Measurements from ENCODE around the gene RGS10.
"Not testable (repeated sequence)": the region's sequence is repeated elsewhere in the genome, so short reads cannot be mapped to it uniquely, and the experiment has no call there.

Gene RGS10

GRCh38 chr10:119538632-119539358, 3.7 kb downstream of the RGS10 start:
- peak; percentile 43 for DNase-seq

GRCh38 chr10:119537953-119538630, 4.4 kb downstream of the RGS10 start:
- DNase-seq: no peak

DNA sequence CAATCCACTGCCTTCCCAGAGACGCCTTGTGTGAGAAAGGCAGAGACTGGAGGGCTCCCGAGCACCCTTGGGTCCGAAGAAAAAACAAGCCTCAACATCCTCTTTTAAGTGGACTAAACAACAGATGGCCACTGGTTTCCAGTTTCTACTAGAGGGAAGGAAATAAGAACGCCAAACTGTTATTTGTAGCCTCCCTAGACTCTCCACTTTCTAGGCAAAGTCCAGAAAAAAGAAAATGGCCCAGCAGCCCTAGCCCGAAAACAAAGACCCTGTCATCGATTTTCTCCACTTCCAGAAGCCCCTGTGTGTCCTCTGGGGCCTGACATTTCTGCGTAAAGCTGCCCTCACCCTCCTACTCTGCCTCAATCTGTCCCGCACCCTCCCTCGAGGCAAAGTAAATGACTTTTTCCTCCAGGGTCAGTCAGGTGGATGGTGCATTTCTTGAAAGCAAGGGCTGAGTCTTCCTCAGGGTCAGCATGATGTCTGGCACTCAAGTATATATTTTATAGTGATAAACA, 6.0 kb downstream of the RGS10 start:
- DNase-seq: no peak

DNA sequence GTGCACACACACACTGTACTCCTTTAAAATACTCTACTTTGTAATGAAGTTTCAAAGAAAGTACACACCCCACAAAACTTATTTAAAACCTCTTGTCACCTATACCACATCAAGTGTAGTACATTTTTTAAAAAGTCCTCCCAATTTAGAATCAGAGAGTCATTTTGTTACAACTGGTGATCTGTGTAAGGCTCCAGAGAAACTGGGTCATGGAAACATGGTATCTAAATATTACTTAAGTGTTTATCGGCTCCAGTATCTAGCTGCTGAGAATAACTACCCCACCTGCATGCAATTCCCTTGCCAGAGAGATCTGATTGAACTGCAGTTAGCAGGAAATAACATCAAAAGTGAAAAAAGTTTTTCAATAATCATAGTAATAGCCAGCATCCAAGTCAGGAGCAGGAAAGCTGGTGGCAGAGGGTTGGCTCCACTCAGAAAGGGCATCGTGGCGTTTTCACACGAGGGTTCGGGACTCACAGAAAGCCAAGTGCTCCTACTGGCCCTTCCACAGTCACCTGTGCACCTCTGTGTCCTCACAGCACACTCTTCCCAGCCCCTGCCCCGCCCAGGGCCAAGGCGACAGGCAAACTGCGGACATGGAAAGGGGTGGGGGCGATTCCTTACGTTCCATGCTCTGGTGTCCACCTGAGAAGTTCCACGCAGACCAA, 6.5 kb downstream of the RGS10 start:
- DNase-seq: no peak

- no peak for DNase-seq
These were observed 7.2 kb downstream of the RGS10 start for GRCh38 chr10:119535305-119535704.

GRCh38 chr10:119533473-119533872, 9.0 kb downstream of the RGS10 start:
- DNase-seq: no peak

GRCh38 chr10:119532791-119533190, 9.7 kb downstream of the RGS10 start:
- DNase-seq: not testable (repeated sequence)

DNA sequence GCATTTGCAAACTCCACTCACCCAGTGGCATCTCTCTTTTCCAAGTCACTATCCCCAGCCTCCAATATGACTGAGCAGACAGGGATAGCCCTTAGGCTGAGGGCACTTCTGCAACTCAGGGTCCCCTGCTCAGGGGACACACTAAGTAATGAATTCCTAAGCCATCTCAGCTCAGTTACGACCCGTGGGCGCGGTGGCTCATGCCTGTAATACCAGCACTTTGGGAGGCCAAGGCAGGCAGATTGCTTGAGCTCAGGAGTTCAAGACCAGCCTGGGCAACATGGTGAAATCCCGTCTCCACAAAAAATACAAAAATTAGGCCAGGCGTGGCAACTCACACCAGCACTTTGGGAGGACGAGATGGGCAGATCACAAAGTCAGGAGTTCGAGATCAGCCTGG, 10.3 kb downstream of the RGS10 start:
- DNase-seq: not testable (repeated sequence)

DNA sequence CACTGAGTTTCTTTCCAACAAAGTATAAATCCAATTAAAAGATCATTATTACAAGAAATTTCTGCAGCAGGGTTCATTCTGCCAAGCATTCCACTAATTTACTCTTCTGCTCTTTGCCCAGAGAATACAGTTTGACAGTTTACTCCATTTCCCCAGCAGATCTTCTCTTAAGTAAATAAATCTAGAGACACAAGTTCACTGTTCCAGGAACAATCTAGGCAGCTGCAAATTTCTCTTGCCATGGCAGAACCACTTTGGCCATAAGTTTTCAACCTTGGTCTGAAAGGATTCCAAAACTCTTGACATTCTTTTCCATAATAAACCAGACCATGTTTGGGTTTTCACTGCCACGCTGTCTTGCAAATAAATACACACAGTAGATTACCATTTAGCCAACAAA, 11.5 kb downstream of the RGS10 start:
- DNase-seq: no peak

DNA sequence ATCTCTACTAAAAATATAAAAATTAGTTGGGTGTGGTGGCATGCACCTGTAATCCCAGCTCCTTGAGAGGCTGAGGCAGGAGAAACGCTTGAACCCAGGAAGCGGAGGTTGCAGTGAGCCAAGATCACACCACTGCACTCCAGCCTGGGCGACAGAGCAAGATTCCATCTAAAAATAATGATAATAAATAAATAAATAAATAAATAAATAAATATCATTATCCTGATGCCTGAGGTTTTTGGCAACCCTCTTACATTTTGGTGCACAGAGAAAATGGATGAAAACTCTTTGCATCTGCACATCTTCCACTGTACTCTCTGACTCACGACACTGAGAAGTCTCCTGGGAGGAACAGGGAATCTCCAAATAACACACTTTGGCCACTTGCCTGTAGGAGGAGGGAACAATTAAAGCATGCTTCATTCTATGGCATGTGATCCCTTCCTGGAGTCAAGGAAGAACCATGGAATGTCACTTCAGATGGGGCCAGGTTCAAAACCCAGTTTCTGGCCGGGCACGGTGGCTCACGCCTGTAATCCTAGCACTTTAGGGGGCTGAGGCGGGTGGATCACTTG, 13.8 kb downstream of the RGS10 start:
- not testable (repeated sequence) for DNase-seq

DNA sequence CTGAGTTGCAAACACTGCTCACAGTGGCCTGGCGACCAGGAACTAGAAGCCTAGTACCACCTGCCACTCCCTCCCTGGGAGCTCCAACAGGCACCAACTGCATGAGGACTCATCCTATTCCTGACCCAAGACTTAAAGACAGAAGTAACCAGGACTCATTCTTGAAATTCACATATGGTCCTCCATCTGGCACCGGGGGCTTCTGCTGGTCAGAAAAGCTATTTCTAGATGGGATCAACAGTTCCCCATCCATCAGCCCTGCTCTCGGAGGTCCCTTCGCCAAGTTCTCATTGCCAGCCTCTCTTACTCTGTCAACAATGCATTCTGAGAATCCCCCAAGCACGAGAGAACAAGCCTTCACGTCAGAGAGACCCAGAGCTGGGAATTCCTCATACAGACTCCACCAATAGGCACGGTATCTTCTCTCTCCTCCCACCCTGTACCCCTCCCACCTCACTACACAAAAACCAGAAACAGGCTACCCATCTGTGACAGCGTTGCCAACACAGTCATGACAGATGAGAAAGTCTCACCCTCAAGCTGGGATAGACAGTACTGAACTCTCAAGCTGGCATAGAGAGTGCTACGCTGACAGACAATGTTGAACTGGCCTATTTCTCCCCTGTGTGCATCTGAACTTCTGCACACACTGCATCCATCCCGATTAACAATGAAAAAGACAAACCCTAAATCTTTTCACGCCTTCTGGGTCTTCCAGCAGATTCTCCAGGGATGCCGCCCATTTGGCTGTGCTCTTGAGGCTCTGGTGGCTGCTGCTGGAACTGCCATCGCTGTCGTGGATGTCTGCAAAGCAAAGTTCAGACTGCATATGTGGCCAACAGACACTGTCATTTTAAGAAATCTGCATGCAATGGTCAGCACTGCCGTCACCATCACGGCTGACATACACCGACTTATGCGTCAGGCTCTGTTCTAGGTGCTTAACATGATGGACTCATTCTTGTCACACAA, 15.6 kb downstream of the RGS10 start:
- DNase-seq: no peak

DNA sequence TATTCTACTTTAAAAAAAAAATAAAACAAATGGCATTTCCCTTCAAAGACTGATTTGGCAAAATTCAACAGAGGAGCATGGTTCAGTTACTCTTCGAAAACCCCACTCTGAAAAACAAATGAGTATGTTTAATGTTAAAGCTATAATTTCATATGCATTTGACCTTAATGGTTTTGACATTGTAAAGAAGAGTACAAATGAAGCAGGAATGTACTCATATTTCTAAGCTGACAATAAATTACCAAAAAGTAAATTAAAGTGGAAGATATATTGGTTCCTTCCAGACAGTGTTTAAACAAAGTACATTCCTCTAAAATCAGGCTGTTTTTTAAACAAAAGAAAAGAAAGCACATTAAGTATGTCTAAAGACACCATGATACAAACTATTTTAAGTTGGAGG, 16.4 kb downstream of the RGS10 start:
- no peak for DNase-seq

DNA sequence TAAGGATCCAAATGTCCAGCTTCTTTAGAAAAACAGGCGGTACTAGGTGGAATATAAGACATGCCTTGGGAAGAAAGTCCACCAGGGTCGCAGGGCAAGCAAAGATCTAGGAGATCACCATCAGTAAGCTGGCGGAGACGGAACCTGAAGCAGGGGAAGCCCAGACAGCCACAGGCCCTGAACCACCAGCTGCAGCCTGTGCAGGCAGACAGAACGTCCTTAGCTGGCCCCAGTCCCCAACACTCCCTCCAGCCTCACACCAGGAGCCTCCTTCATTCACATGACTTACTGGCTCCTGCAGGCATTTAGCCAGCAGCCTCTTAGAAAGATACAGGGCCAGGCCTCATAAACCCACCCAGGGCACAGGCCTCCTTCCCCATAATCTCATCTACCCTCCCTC, 17.4 kb downstream of the RGS10 start:
- no peak for DNase-seq

GRCh38 chr10:119524720-119525070, 17.8 kb downstream of the RGS10 start:
- no peak for DNase-seq

DNA sequence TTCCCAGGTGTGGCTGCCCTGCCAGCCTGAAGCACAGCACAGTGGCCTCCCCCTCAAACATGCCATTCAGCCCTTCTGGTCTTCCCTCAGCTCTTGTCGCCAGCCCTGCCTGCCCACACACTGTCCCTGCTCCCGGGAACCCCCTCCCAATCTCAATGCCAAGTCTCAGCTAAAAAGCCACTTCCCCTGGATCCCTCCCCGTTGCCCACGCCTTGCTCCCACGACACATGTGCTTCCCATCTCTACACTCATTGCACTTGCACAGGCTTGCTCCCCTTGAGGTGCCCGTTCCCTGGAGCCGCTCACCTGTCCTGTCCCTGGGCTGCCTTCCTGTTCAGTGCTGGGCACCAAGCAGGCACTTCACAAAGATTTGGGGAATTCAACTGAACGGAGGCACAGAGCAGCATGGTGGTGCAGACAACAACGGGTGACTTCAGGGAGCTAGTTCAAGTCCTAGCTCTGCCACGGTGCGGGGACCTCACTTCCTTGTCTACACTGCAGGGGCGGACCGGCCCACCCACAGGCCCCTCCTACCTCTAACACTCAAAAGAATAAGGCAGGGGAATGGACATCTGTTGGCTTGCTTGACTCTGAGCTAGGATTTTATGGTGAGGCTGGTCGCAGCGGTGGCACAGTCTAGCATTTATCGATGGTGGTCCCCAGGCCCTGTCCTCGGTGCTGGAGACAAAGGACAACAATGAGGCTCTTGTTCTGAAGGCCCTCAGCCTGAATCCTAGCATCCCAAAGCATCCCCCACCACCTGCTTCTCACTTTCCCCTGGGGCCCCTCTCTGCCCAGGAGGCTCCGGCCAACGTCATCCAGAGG, 18.4 kb downstream of the RGS10 start:
- DNase-seq: no peak

DNA sequence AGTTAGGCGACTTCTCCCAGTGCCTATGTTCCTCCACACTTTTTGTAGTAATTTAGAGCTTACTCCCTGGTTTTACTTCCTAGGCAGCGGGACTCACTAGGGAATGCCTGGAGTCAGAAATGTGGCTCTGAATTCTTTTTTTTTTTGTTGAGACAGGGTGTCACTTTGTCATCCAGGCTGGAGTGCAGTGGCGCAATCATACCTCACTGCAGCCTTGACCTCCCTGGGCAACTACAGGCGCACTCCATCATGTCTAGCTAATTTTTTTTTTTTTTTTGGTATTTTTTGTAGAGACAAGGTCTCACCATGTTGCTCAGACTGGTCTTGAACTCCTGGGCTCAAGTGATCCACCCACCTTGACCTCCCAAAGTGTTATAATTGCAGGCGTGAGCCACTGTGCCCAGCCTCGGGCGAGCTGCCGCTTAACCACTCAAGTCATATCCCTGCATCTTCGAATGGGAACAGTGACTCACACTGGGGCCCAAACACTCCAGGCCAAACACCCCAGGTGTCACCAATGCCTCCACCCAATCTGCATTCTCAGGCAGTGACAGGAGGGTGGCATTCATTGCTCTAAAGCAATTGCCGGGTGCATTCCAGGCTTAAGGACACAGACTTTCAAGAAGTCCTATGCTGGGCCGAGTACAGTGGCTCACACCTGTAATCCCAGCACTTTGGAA, 19.6 kb downstream of the RGS10 start:
- no peak for DNase-seq

DNA sequence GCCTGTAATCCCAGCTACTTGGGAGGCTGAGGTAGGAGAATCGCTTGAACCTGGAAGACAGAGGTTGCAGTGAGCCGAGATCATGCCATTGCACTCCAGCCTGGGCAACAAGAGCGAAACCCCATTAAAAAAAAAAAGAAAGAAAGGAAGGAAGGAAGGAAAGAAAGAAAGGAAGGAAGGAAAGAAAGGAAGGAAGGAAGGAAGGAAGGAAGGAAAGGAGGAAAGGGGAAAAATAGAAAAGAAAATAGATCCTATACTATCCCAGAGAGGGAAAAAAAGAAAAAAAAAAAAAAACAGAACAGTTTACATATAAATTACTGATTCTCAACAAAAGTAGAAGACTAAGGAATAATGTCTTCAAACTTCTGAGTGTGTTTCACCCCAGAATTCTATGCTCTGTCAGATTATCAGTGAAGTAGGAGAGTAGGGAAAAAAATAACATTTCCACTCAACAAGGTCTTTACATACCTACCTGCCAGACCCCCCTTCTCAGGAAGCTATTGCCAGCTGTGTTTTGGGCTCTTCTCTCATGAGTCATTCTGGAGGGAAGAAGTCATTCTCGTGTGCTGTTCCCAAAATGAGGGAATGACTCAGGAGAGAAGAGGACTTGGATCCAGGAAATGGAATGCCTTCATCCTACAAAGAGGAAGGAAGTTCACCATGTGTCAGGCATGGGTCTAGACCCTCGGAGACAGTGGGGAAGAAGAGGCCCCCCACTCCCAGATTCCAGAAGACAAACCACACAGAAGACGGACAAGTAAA, 20.9 kb downstream of the RGS10 start:
- no peak for DNase-seq

- no peak for DNase-seq
These were observed 22.2 kb downstream of the RGS10 start for GRCh38 chr10:119520283-119520682.

- no peak for DNase-seq
These were observed 23.6 kb downstream of the RGS10 start for GRCh38 chr10:119518936-119519335.

GRCh38 chr10:119518176-119518575, 24.3 kb downstream of the RGS10 start:
- DNase-seq: no peak

All from activated CD4-positive, alpha-beta T cell treated with anti-CD3 and anti-CD28 coated beads, Interleukin-2, Interleukin-6, amounts not matched to agents 100 ng/mL and 50 ng/mL, durations not matched to agents 16 hours and 8 hours (primary cell).